HG03469 (cell line): ENCODE measurements around the gene RBM28.
"Not testable (repeated sequence)": the region's sequence is repeated elsewhere in the genome, so short reads cannot be mapped to it uniquely, and the experiment has no call there.

Experiments
- ATAC-seq: cut with Tn5 transposase; IDR thresholded peaks from one replicate; pipeline ENCODE4 v1.9.1; 2021; ENCODE audit warnings: mild to moderate bottlenecking, moderate library complexity, moderate number of reproducible peaks; ENCODE audit not compliant: unreplicated experiment

The RBM28 gene

DNA sequence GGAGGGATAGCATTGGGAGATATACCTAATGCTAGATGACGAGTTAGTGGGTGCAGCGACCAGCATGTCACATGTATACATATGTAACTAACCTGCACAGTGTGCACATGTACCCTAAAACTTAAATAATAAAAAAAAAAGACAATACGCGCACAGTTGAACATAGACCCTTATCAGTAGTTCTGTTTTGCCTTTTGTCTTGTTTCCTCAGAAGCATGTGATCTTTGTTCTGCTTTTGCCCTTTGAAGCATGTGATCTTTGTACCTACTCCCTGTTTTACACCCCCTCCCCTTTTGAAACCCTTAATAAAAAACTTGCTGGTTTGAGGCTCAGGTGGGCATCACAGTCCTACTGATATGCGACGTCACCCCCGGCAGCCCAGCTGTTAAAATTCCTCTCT lies 45.7 kb downstream of the RBM28 start:
- ATAC-seq = not testable (repeated sequence)

DNA sequence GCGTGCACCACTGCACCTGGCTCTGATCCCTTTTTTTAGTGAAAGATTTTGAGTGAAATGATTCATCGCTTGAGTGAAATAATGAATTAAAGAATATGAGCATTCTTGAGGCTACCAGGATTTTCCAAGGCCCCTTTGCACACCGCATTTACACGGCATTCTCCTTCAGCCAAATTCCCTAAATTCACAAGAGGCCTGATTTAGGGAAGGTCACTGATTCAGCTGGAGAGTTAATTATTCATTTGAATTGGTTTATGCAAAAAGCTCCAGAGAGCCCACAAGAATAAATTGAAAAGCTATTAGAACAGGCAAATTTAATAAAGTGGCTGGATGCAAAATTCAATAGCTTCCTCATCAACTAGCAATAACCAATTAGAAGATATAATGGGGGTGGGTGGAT lies 56.2 kb downstream of the RBM28 start:
- no peak for ATAC-seq

DNA sequence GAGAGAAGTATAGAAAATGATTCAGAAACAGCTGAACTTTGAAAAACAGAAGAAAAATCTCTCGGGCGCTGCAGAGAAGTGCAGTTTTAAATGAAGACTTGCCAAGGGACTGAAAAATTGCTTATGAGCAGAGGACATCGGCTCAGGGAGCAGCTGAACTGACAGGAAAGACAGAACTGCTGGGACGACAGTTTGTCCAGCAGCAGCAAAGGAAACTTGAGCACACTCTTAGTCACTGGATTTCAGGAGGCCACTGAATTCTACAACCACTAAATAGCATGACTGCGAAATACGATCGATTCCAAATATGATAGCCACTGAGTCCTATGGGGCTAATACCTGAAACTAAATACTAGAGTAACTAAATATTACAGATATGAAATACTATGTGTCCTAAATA lies 59.6 kb downstream of the RBM28 start:
- no peak for ATAC-seq

- ATAC-seq = no peak
Observed at GRCh38 chr7:128281605-128282380, 61.9 kb downstream of the RBM28 start.

GRCh38 chr7:128280451-128280850 lies 63.3 kb downstream of the RBM28 start:
- not testable (repeated sequence) for ATAC-seq

GRCh38 chr7:128279124-128279713 lies 64.5 kb downstream of the RBM28 start:
- ATAC-seq = no peak

DNA sequence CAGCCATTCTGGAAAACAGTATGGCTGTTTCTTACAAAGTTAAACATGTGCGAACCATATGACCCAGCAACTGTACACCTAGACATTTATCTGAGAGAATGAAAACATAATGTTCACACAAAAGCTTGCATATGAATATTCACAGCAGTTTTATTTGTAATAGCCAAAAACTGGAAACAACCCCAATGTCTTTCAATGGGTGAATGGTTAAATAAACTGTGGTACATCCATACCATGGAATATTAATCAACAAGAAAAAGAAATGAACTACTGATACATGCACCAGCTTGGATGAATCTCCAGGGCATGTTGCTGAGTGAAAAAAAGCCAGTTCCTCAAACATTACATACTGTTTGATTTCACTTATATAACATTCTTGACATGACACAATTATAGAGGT lies 65.3 kb downstream of the RBM28 start:
- ATAC-seq = no peak

- ATAC-seq = no peak
Observed at GRCh38 chr7:128275681-128276080, 68.0 kb downstream of the RBM28 start.

DNA sequence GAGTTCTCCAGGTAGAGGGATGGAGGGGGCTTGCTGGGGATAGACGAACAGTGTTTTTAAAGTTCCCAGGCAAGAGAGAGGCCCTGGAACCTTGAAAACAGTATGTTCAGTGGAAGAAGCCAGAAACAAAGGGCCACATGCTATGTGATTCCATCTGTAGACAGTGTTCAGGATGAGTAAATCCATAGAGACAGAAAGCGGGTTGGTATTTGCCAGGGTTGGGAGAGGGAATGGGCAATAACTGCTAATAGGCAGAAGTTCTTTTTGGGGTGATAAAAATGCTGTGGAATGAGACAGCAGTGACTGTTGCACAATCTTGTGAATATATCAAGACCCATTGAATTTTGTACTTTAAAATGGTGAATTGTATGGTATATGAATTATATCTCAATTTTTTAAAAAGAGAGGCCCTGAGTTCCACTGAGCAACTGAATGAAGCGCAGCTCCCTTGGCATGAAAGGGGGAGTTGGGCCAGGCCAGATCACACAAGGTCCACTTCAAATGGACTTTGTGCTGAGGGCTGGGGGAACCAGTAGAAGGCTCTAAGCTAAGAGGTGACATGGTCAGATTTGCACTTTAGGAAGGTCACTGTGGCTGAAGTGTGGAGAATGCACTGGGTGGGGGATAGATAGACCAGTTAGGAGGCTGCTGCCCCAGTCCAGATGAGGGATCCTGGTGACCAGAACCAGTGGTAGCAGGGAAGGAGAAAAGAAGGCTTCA lies 68.7 kb downstream of the RBM28 start:
- ATAC-seq = no peak

- no peak for ATAC-seq
Observed at GRCh38 chr7:128274246-128274883, 69.3 kb downstream of the RBM28 start.

- ATAC-seq = no peak
Observed at GRCh38 chr7:128271942-128272481, 71.7 kb downstream of the RBM28 start.

GRCh38 chr7:128271471-128271941 lies 72.2 kb downstream of the RBM28 start:
- no peak for ATAC-seq

DNA sequence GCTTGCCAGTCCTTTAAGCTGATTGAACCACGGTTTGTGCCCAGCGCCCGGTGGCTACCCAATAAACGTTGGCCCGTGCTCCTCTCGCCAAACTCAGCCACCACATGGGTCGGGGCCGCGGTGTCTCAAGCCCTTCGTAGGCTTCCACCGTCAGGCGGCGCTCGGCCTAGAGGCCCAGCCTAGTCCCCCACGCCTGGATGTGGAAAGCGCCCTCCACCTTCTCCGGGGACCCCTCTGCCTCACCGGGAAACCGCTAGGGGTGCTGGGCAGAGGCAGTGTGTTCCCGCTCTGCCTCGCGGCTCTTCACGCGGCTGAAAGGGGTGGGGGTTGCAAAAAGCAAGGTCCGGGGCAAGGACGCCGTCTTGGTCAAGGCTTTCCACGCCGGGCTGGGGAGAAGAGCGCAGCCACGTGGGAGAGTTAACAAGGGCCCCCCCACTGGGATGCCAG lies 72.9 kb downstream of the RBM28 start:
- ATAC-seq = no peak

DNA sequence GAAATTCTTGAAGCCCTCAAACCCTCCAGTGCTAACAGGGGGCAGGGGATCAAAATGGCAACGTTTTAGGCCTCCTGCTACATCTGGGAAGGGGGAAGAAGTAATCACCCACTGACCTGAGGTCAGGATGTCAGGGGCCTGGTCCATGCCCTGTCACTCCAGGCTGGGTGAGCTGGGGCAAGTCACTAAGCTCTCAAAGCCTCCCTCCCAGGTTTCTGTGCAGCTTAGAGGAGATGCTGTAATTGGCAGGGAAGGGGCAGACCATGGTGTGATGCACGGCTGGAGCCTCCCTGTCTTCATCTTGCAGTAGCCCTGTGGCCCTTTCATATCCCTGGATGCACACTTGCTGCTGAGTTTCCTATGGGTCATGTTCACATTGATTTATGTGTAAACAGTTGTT lies 75.5 kb downstream of the RBM28 start:
- no peak for ATAC-seq

- no peak for ATAC-seq
Observed at GRCh38 chr7:128267595-128267924, 76.1 kb downstream of the RBM28 start.

GRCh38 chr7:128266883-128267594 lies 76.7 kb downstream of the RBM28 start:
- no peak for ATAC-seq

- ATAC-seq = no peak
Observed at GRCh38 chr7:128266529-128266882, 77.2 kb downstream of the RBM28 start.

GRCh38 chr7:128265906-128266300 lies 77.8 kb downstream of the RBM28 start:
- ATAC-seq = no peak

DNA sequence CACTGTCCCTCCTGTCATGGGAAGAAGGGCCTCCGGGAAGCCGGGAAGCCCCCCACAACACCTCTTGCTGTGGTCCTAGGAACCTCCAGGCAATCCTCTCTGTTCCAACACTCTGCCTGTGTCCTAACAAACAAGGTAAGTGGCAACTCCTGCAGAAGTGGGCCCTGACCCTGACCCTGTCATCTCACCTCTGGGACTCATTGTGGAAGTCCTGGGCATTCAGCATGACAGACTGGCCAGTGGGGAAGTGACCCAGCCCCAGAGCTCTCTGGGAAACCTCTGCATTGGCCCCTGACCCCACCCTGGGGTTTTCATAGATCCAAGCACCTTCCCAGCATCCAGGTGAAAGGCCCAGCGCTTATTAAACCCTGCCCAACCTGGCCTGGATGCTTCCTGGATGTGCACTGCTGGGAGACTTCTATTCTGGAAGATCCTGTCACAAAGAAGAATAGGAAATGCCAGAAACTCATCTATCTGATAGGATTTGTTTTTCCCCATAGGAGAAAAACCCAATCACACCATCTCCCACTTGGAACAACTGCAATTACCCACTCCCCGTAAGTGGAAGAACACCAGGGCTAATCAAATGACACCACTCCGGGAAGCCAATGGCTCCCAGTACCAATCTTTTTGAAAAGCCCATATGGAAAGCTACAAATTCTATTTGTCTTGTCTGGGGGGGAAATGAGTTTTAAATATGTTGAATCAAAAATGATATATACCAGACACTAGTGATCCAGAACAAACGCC lies 78.4 kb downstream of the RBM28 start:
- ATAC-seq = no peak

GRCh38 chr7:128264477-128264876 lies 79.2 kb downstream of the RBM28 start:
- ATAC-seq = no peak
